Fibroblast of the aortic adventitia (primary cell): ENCODE results near the gene OVOL1. TPM values are rescaled to one million over a fixed set of nuclear protein-coding genes. Genes with fewer than 3 reads are reported as not detected.
"Not testable (repeated sequence)": the region's sequence is repeated elsewhere in the genome, so short reads cannot be mapped to it uniquely, and the experiment has no call there.

Source experiments
- DNase-seq: peaks from one replicate; pipeline ENCODE4 v3.0.0-alpha.2; 2010; ENCODE audit warnings: low read depth
- H3K4me3 ChIP-seq: 2 replicates; pipeline ENCODE4 v1.5.1; 2011; ENCODE audit warnings: low read depth, mild to moderate bottlenecking, control low read depth, low read length, moderate library complexity
- CTCF ChIP-seq: IDR thresholded peaks from 2 replicates; pipeline ENCODE4 v1.5.1; 2011; ENCODE audit warnings: mild to moderate bottlenecking, low read length, control low read depth, inconsistent platforms; ENCODE audit not compliant: insufficient read depth
- total RNA-seq: library from RNA; depleted of rRNA; stranded (reverse); fragments of >200 nt; gene quantifications from 2 replicates; pipeline ENCODE4 v1.2.3, GENCODE V29; 2012; ENCODE audit warnings: low replicate concordance

Gene OVOL1
- total RNA-seq, 1 donor: not detected

GRCh38 chr11:65744699-65745042, 42.2 kb upstream of the OVOL1 start:
- no peak for TF ChIP-seq CTCF

GRCh38 chr11:65745049-65745448, 41.8 kb upstream of the OVOL1 start:
- TF ChIP-seq CTCF: no peak
- no peak for DNase-seq
- H3K4me3 ChIP-seq: no peak overlapping the region

More at GRCh38 chr11:65744699-65745042, 42.2 kb upstream of the OVOL1 start:
- no peak overlapping the region for H3K4me3 ChIP-seq
- no peak for DNase-seq

- not testable (repeated sequence) for DNase-seq, H3K4me3 ChIP-seq
These were observed 24.7 kb upstream of the OVOL1 start for GRCh38 chr11:65762169-65762568.

GRCh38 chr11:65762816-65763215, 24.0 kb upstream of the OVOL1 start:
- not testable (repeated sequence) for DNase-seq, H3K4me3 ChIP-seq

GRCh38 chr11:65764434-65764833, 22.4 kb upstream of the OVOL1 start:
- no peak for DNase-seq
- TF ChIP-seq CTCF: no peak
- no peak overlapping the region for H3K4me3 ChIP-seq

- TF ChIP-seq CTCF: no peak
- H3K4me3 ChIP-seq: no peak overlapping the region
- DNase-seq: peak; percentile 32
These were observed 20.3 kb upstream of the OVOL1 start for GRCh38 chr11:65766535-65766934.

- DNase-seq: peak; percentile 35
- H3K4me3 ChIP-seq: no peak overlapping the region
- no peak for TF ChIP-seq CTCF
These were observed 19.5 kb upstream of the OVOL1 start for GRCh38 chr11:65767406-65767805.

GRCh38 chr11:65767806-65768205, 19.1 kb upstream of the OVOL1 start:
- H3K4me3 ChIP-seq, DNase-seq: not testable (repeated sequence)

- no peak for DNase-seq
- no peak overlapping the region for H3K4me3 ChIP-seq
- TF ChIP-seq CTCF: no peak
These were observed 15.8 kb upstream of the OVOL1 start for GRCh38 chr11:65770951-65771567.
